H1 (cell line): ENCODE data around the gene ZC3HAV1. TPM values are rescaled to one million over a fixed set of nuclear protein-coding genes. Genes with fewer than 3 reads are reported as not detected.

Source experiments
- CTCF ChIA-PET: fragments of 300-600 bp; sonication (Branson Sonifier 250); formaldehyde crosslinking; loops from one replicate; lab custom pipeline; 2021; ENCODE audit not compliant: partially characterized antibody; lab: Charles Lee
- POLR2A ChIA-PET: fragments of 300-600 bp; sonication (Branson Sonifier 250); formaldehyde crosslinking; loops from one replicate; lab custom pipeline; 2021; ENCODE audit warnings: inconsistent platforms; ENCODE audit not compliant: partially characterized antibody; lab: Charles Lee
- DNase-seq, 2 experiments: peaks; one replicate each; pipeline versions ENCODE4 v3.0.0 to v3.0.0-alpha.2; 2010 to 2022; ENCODE audit warnings: low spot score in 2 of 2, low read depth in 1 of 2, mixed read lengths in 1 of 2
- FAIRE-seq: peaks from 2 replicates; lab custom pipeline; 2011; peaks lifted over from hg19 to GRCh38; lab: Jason Lieb, UNC
- H2AFZ ChIP-seq: 2 replicates; pipeline ENCODE4 v1.8.1; 2012; ENCODE audit warnings: low read length, inconsistent platforms
- H2AK5ac ChIP-seq: 2 replicates; pipeline ENCODE4 v1.6.1; 2013; ENCODE audit warnings: low read depth, low read length
- H2BK120ac ChIP-seq: replicated peaks from 2 replicates; pipeline ENCODE3; 2013; ENCODE audit warnings: low read depth, low read length, inconsistent platforms
- H2BK12ac ChIP-seq: 2 replicates; pipeline ENCODE4 v1.6.1; 2013; ENCODE audit warnings: low read depth, low read length
- H2BK15ac ChIP-seq: 2 replicates; pipeline ENCODE4 v1.6.1; 2013; ENCODE audit warnings: low read length
- H2BK20ac ChIP-seq: 2 replicates; pipeline ENCODE4 v1.6.1; 2013; ENCODE audit warnings: low read length
- H2BK5ac ChIP-seq: 2 replicates; pipeline ENCODE4 v1.6.1; 2013; ENCODE audit warnings: low read depth, low read length
- H3K14ac ChIP-seq: 2 replicates; pipeline ENCODE4 v1.6.1; 2013; ENCODE audit warnings: inconsistent platforms; ENCODE audit not compliant: insufficient read length
- H3K18ac ChIP-seq: 2 replicates; pipeline ENCODE4 v1.6.1; 2013; ENCODE audit warnings: low read length; ENCODE audit errors: extremely low read depth
- H3K23ac ChIP-seq: 2 replicates; pipeline ENCODE4 v1.6.1; 2013; ENCODE audit warnings: inconsistent platforms; ENCODE audit not compliant: insufficient read length
- H3K23me2 ChIP-seq: 2 replicates; pipeline ENCODE4 v1.6.1; 2013; ENCODE audit warnings: low read depth, low read length
- H3K27ac ChIP-seq: 2 replicates; pipeline ENCODE4 v1.6.1; 2011; ENCODE audit warnings: low read depth, low read length, inconsistent platforms
- H3K27me3 ChIP-seq, 4 experiments: replicated peaks in 1 of 4; 1 replicate in 1 of 4; 2 replicates in 3 of 4; pipeline versions ENCODE4 v1.6.1 to v1.8.1; 2011 to 2013; ENCODE audit warnings: low read length in 3 of 4, mild to moderate bottlenecking in 3 of 4, inconsistent platforms in 2 of 4, mixed read lengths in 2 of 4, moderate library complexity in 1 of 4; ENCODE audit not compliant: control insufficient read depth in 3 of 4, insufficient read depth in 3 of 4; ENCODE audit errors: extremely low read depth in 1 of 4
- H3K36me3 ChIP-seq, 4 experiments: 2 replicates each; pipeline versions ENCODE4 v1.6.1 to v1.8.1; 2011 to 2013; ENCODE audit warnings: mild to moderate bottlenecking in 4 of 4, low read length in 3 of 4, moderate library complexity in 2 of 4, control low read depth in 1 of 4, inconsistent platforms in 1 of 4; ENCODE audit not compliant: insufficient read depth in 4 of 4, control insufficient read depth in 2 of 4
- H3K4ac ChIP-seq: replicated peaks from 2 replicates; pipeline ENCODE3; 2013; ENCODE audit warnings: low read length, low read depth, mixed read lengths, inconsistent platforms; ENCODE audit not compliant: insufficient read length
- H3K4me1 ChIP-seq, 4 experiments: replicated peaks in 1 of 4; 1 replicate in 1 of 4; 2 replicates in 3 of 4; pipeline versions ENCODE4 v1.6.1 to v1.8.1; 2011 to 2013; ENCODE audit warnings: low read length in 3 of 4, inconsistent platforms in 2 of 4, mixed read lengths in 1 of 4; ENCODE audit not compliant: insufficient read depth in 4 of 4, control insufficient read depth in 3 of 4
- H3K4me2 ChIP-seq, 2 experiments: 2 replicates each; pipeline versions ENCODE4 v1.6.1 to v1.8.1; 2011 to 2013; ENCODE audit warnings: low read depth in 2 of 2, low read length in 2 of 2, control low read depth in 1 of 2, inconsistent platforms in 1 of 2, mild to moderate bottlenecking in 1 of 2; ENCODE audit not compliant: insufficient read depth in 1 of 2
- H3K4me3 ChIP-seq, 4 experiments: fragments of 200-600, 300-600 bp in 1 of 4; sonication (generic), shearing (Covaris generic), sonication (Bioruptor Twin) in 1 of 4; 2 replicates each; pipeline versions ENCODE4 v1.5.1 to v1.8.1; 2011 to 2016; ENCODE audit warnings: low read length in 4 of 4, low read depth in 3 of 4, control low read depth in 2 of 4, inconsistent platforms in 2 of 4, mild to moderate bottlenecking in 2 of 4, mixed read lengths in 1 of 4, moderate library complexity in 1 of 4; ENCODE audit not compliant: insufficient read depth in 2 of 4; ENCODE audit errors: extremely low read depth in 1 of 4
- H3K56ac ChIP-seq: replicated peaks from 2 replicates; pipeline ENCODE3; 2013; ENCODE audit warnings: low read depth, mild to moderate bottlenecking, mixed read lengths, low read length, inconsistent platforms; ENCODE audit not compliant: insufficient read length
- H3K79me1 ChIP-seq: 2 replicates; pipeline ENCODE4 v1.6.1; 2013; ENCODE audit warnings: low read depth, low read length, control low read depth
- H3K79me2 ChIP-seq, 2 experiments: 2 replicates each; pipeline versions ENCODE4 v1.6.1 to v1.8.1; 2012 to 2013; ENCODE audit warnings: low read length in 2 of 2, mild to moderate bottlenecking in 2 of 2, inconsistent platforms in 1 of 2; ENCODE audit not compliant: insufficient read depth in 2 of 2, control insufficient read depth in 1 of 2
- H3K9ac ChIP-seq, 4 experiments: replicated peaks in 1 of 4; 1 replicate in 1 of 4; 2 replicates in 3 of 4; pipeline versions ENCODE4 v1.6.1 to v1.8.1; 2011 to 2013; ENCODE audit warnings: low read depth in 3 of 4, low read length in 3 of 4, control low read depth in 2 of 4, mild to moderate bottlenecking in 2 of 4, moderate library complexity in 2 of 4, inconsistent platforms in 1 of 4; ENCODE audit errors: extremely low read depth in 1 of 4
- H3K9me3 ChIP-seq, 2 experiments: 2 replicates each; pipeline versions ENCODE4 v1.6.1 to v1.8.1; 2012 to 2013; ENCODE audit warnings: mild to moderate bottlenecking in 2 of 2, moderate library complexity in 2 of 2, control low read depth in 1 of 2, inconsistent platforms in 1 of 2, low read depth in 1 of 2, low read length in 1 of 2, mixed read lengths in 1 of 2; ENCODE audit not compliant: insufficient read depth in 2 of 2
- H4K20me1 ChIP-seq, 2 experiments: replicated peaks in 1 of 2; 2 replicates each; pipeline versions ENCODE3 to v1.8.1; 2011 to 2013; ENCODE audit warnings: inconsistent platforms in 2 of 2, low read length in 2 of 2, mild to moderate bottlenecking in 1 of 2; ENCODE audit not compliant: insufficient read depth in 2 of 2, control insufficient read depth in 1 of 2
- H4K5ac ChIP-seq: 2 replicates; pipeline ENCODE4 v1.6.1; 2013; ENCODE audit warnings: low read length, low read depth, mixed read lengths, inconsistent platforms; ENCODE audit not compliant: insufficient read length
- H4K8ac ChIP-seq: 2 replicates; pipeline ENCODE4 v1.8.0; 2013; ENCODE audit warnings: mild to moderate bottlenecking, moderate library complexity, low read length, inconsistent platforms; ENCODE audit not compliant: insufficient read depth; ENCODE audit errors: extremely low read depth
- H4K91ac ChIP-seq: replicated peaks from 2 replicates; pipeline ENCODE3; 2013; ENCODE audit warnings: low read length, mixed read lengths, inconsistent platforms; ENCODE audit not compliant: insufficient read length
- ATF2 ChIP-seq: IDR thresholded peaks from 2 replicates; pipeline ENCODE4 v1.6.1; 2012; ENCODE audit warnings: low read length, inconsistent platforms
- ATF3 ChIP-seq: IDR thresholded peaks from 2 replicates; pipeline ENCODE4 v1.6.1; 2011; ENCODE audit warnings: low read depth, mild to moderate bottlenecking, low read length; ENCODE audit not compliant: insufficient read depth
- CEBPB ChIP-seq: IDR thresholded peaks from 2 replicates; pipeline ENCODE4 v1.6.1; 2012; ENCODE audit warnings: low read depth, low read length
- GABPA ChIP-seq: IDR thresholded peaks from 2 replicates; pipeline ENCODE4 v1.6.1; 2011; ENCODE audit warnings: mild to moderate bottlenecking, low read length, moderate library complexity, borderline replicate concordance; ENCODE audit not compliant: insufficient read depth
- HDAC2 ChIP-seq, 2 experiments: fragments of 300-600 bp in 1 of 2; sonication (generic) in 1 of 2; IDR thresholded peaks; 2 replicates each; pipeline ENCODE4 v1.6.1; 2011 to 2012; ENCODE audit warnings: low read depth in 2 of 2, low read length in 2 of 2, mild to moderate bottlenecking in 2 of 2, moderate library complexity in 2 of 2, borderline replicate concordance in 1 of 2, inconsistent platforms in 1 of 2
- KDM1A ChIP-seq: fragments of 200-600, 300-600 bp; sonication (generic); IDR thresholded peaks from 2 replicates; pipeline ENCODE4 v1.7.1; 2016; ENCODE audit warnings: mild to moderate bottlenecking, low read length, borderline replicate concordance
- POU5F1 ChIP-seq: IDR thresholded peaks from 2 replicates; pipeline ENCODE4 v1.6.1; 2011; ENCODE audit warnings: low read depth, mild to moderate bottlenecking, low read length, moderate library complexity
- USF2 ChIP-seq: IDR thresholded peaks from 2 replicates; pipeline ENCODE4 v1.6.1; 2011; ENCODE audit warnings: low read length, improper control_type of control experiment
- WGBS, 2 experiments: shearing (Covaris generic) in 1 of 2; methylation state at CpG; one replicate each; pipeline versions ENCODE4 v1.1.6 to v1.1.7; 2013 to 2015; ENCODE audit warnings: low lambda C conversion rate in 2 of 2, mixed read lengths in 2 of 2, inconsistent platforms in 1 of 2, low coverage in 1 of 2, missing lambda C conversion rate in 1 of 2; ENCODE audit not compliant: insufficient replicate concordance in 2 of 2, insufficient coverage in 1 of 2, insufficient read length in 1 of 2; ENCODE audit errors: extremely low coverage in 1 of 2, missing lambda C conversion rate in 1 of 2; 5-methylcytosine and 5-hydroxymethylcytosine counted together
- polyA plus RNA-seq, 7 experiments: library from polyadenylated mRNA; depleted of rRNA in 3 of 7; stranded (reverse) in 5 of 7; unstranded in 2 of 7; fragments of >200 nt in 5 of 7; fragments of 200-250 nt in 2 of 7; gene quantifications; 1 replicate in 5 of 7; 2 replicates in 1 of 7; 4 replicates in 1 of 7; pipeline versions ENCODE4 v1.2.1 to v1.2.3, GENCODE V29; 2011 to 2013; ENCODE audit warnings: missing spikeins in 2 of 7, mixed read lengths in 2 of 7
- total RNA-seq: library from RNA; stranded (reverse); fragmentation: NEBNext Ultra II Directional; extraction: Animal tissue kit (Norgen Biotek cat#: 25700); gene quantifications from 2 replicates; pipeline ENCODE4 v1.2.1, GENCODE V29; 2021

Gene ZC3HAV1
- total and polyA plus RNA-seq, 2 of the 8 experiments (the other 6 are each of a cell fraction or from before 2014, with no cell fraction given), result 22.5 to 43.4 TPM

GRCh38 chr7:139095194-139095659, 14.3 kb downstream of the ZC3HAV1 start:
- no peaks in the 10 kb centered on the region for H3K9me3 ChIP-seq
- ChIA-PET CTCF (interaction anchor here (0.7 to 5.5 kb wide), 3 partner anchors 11 to 20 kb away, joined by 3 to 27 read pairs (median 3); no protein-coding TSS in a partner anchor), POLR2A (interaction anchor here (1.5 to 1.6 kb wide), 3 partner anchors 14 to 38 kb away, joined by 3 to 4 read pairs (median 3); partner anchors contain the start of gene ZC3HAV1)
- no peak overlapping the region for H3K4ac ChIP-seq
- H3K56ac ChIP-seq, result no peak overlapping the region
- H4K5ac ChIP-seq, result no peak overlapping the region
- no peak overlapping the region for H4K8ac ChIP-seq
- H3K27me3 ChIP-seq, result no peaks in the 10 kb centered on the region
- H2BK120ac ChIP-seq, result no peak overlapping the region
- DNase-seq (no peak), FAIRE-seq (no peak)
- no peak overlapping the region; the same call in 1 of the 2 replicates for H2BK12ac ChIP-seq
- WGBS, 2 experiments, result 89% methylated on average over 13 of the region's 13 CpGs; no CpG with 5 or more reads in 1 of the 2 experiments
- peaks cover 0 to 19% of the 10 kb centered on the region in 2 experiments; a peak in 1 of 4 replicates for H3K79me2 ChIP-seq
- no peak overlapping the region; the same call in 1 of the 2 replicates for H2BK5ac ChIP-seq
- no peak overlapping the region; the same call in 1 of the 2 replicates for H3K27ac ChIP-seq
- no peak overlapping the region for H3K14ac ChIP-seq
- no peak overlapping the region for H2AK5ac ChIP-seq
- H3K4me2 ChIP-seq, result no peak overlapping the region
- H4K91ac ChIP-seq, result no peak overlapping the region
- no peak overlapping the region; the same call in 1 of the 2 replicates for H2BK15ac ChIP-seq
- no peak overlapping the region for H2BK20ac ChIP-seq
- no peak overlapping the region for H3K23ac ChIP-seq
- peaks cover 3 to 13% (median 12%) of the 10 kb centered on the region in 4 experiments for H3K4me1 ChIP-seq
- H3K23me2 ChIP-seq, result no peaks in the 10 kb centered on the region
- H3K4me3 ChIP-seq, result no peak overlapping the region
- H2AFZ ChIP-seq, result no peak overlapping the region
- no peaks in the 10 kb centered on the region for H3K36me3 ChIP-seq
- no peaks in the 10 kb centered on the region for H4K20me1 ChIP-seq
- peaks cover 3% of the 10 kb centered on the region; the same call in 1 of the 2 replicates for H3K79me1 ChIP-seq
- H3K9ac ChIP-seq, result no peak overlapping the region
- no peak overlapping the region for H3K18ac ChIP-seq
- TF ChIP-seq POU5F1 (no peak), KDM1A (no peak), ATF3 (no peak), GABPA (no peak), CEBPB (no peak), HDAC2 (IDR thresholded peaks at IDR 0.05; ENCODE audit: borderline replicate concordance in 1 of 2, low read depth in 2 of 2, low read length in 2 of 2) (no peak), USF2 (no peak), ATF2 (no peak)
